ENCODE results near the gene MAML2.
A peak's percentile ranks its signal among the peaks of the same experiment; 100 is the strongest.

The MAML2 gene

DNA sequence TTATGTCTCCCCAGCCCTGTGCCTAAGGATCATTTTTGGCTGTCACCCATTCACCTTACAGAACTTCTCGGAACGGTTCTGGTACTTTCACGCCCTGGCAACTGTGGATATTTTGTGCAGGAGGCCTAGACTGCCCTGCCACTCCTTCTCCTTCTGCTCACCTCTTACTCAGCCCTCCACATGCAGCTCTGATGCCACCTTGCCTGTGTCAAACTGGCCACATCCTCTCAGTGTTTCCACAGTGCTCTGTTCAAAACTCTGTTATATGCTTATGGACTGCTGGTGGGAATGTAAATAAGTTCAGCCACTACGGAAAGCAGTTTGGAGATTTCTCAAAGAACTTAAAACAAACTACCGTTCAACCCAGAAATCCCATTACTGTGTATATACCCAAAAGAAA, 318.3 kb downstream of the MAML2 start:
- DNase-seq: no peak

- DNase-seq: no peak
Observed at GRCh38 chr11:96023275-96023674, 319.7 kb downstream of the MAML2 start.

- no peak for DNase-seq
Observed at GRCh38 chr11:96021901-96022650, 320.9 kb downstream of the MAML2 start.

GRCh38 chr11:96019810-96020747, 322.9 kb downstream of the MAML2 start:
- no peak for DNase-seq

- DNase-seq: no peak
Observed at GRCh38 chr11:96019281-96019680, 323.7 kb downstream of the MAML2 start.

DNA sequence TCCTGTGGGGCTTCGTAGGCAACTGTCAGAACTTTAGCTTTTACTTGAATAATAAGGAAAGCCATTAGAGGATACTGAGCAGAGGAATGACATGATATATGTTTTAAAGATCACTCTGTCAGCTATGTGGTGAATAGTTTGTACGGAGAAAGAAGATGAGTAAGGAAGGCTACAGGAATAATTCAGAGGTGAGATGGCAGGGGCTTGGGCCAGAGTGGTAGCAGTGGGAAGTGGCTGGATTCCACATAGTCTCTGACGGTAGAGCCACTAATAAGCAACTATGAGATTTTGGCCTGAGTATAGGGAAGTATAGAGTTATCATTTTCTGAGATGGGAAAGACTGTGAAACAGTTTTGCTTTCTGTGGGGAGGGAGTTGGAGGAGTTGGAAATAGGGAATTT, 325.1 kb downstream of the MAML2 start:
- no peak for DNase-seq

DNA sequence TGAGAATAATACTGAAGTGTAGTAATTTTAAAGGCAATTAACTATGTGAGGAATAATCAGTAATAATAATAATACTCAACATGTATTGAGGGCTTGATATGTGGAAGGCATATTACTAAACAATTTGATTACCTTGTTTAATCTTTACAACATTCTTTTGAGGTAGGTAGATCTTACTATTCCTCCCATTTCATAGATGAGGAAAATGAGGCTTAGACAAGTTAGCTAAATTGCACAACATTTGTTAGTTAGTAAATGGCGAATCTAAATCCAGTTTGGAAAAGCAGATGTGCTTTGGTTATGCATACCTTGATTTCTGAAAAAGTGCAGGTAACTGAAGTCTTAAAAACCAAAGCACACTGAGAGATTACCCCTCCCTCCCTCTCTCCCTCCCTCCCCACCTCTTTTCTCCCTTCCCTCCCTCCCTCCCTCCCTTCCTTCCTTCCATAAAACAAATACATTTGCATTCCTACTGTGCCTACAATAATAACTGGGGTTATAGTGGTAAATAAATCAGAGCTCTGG, 326.0 kb downstream of the MAML2 start:
- no peak for DNase-seq

GRCh38 chr11:96015906-96016565, 327.0 kb downstream of the MAML2 start:
- peak; percentile 55 for DNase-seq

DNA sequence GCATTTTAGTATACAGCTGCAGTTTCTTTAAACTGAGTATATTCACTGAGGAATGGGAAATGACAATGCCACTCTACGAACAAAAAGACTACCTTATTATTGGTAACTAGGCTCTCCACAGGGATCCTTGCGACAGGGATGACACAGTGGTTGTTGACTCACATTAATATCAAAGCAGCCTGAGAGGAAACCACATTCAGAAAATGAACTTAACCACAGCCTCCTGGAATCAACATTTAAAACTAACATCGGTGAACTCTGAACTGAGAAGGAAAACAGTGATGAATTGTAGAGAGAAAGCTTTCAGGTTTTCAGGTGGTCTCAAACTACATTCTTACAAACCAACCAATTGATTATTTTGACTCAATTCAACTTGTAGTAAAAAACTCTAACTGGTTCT, 328.8 kb downstream of the MAML2 start:
- DNase-seq: peak; percentile 67

DNA sequence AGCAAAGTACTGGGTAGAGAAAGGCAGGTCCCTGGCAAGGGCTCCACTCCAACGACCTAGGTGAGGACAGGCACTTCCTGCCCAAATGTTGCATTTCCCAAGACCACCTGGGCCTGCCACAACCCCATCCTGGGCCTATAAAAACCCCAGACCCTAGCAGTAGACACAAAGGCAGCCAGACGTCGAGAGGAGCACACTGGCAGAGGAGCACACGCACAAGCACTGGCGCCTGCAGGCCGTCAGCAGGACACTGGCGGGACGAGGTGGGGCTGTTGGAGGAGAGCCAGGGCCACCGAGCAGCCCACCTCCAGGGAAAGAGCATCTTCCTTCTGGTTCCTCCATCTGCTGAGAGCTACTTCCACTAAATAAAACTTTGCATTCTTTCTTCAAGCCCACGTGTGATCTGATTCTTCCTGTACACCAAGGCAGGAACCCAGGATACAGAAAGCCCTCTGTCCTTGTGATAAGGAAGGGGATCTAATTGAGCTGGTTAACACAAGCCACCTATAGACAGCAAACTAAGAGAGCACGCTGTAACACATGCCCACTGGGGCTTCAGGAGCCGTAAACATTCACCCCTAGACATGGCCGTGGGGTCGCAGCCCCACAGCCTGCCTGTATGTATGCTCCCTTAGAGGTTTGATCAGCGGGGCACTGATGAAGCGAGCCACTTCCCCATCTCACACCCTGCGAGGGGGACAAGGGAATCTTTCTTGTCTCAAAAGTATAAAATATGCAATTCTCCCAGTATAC, 329.4 kb downstream of the MAML2 start:
- DNase-seq: peak; percentile 18

- DNase-seq: peak; percentile 68
Observed at GRCh38 chr11:96012086-96012824, 330.7 kb downstream of the MAML2 start.

- no peak for DNase-seq
Observed at GRCh38 chr11:96010683-96011082, 332.3 kb downstream of the MAML2 start.

DNA sequence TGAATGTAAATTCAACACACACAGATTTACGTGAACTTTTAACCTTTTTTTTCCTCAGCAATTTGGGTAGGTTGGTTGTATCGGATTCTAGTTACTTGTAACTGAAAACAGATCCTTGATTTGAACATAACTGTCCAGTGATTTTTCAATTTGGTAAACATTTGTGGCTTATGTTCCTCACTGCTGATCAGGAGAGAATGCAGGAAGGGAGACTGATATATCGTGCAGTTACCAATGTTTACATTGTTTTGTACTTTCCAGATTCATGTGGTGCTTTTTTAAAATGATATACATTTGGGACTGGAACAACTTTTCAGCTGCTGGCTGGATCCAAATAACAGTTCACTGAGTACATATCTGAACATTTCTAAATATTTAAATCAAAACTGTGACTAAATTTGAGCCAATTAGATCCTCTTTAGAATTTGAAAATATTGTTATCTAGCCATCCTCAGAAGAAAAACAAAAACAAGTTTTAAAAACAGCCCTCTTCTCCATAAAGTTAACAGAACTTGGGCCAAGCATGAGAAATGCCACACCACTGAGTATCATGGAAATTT, 334.8 kb downstream of the MAML2 start:
- DNase-seq: no peak

DNA sequence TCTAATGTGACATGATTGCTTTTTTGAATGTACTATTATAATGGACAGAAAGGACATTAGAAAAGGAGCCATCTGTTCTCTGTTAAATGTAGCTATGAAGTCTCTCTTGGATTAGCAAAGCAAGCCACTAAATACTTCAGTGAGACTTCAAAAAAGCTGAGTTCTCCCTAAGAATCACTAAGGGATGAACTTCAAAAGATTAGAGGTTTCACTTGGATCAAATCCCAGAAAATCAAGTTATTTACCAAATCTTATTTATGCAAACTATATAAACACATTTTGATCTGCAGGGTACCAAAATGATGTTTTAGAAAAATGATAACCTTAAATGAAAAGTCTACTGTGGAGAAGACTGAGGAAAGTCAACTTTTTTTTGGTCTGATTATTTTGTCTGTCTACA, 337.0 kb downstream of the MAML2 start:
- DNase-seq: no peak

DNA sequence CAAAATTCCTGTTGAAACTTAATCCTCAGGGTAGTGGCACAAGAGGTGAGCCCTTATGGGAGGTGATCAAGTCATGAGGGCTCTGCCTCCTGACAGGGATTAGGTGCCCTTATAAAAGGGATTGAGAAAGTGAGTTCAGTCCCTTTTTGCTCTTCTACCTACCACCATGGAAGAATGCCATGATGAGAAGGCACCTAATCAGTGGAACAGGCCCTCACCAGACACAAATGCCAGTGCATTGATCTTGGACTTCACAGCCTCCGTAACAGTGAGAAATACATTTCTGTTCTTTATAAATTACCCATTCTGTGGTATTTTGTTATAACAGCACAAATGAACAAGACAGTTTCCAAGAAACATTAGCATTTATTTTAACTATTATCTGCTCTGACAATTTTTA, 338.1 kb downstream of the MAML2 start:
- DNase-seq: no peak

DNA sequence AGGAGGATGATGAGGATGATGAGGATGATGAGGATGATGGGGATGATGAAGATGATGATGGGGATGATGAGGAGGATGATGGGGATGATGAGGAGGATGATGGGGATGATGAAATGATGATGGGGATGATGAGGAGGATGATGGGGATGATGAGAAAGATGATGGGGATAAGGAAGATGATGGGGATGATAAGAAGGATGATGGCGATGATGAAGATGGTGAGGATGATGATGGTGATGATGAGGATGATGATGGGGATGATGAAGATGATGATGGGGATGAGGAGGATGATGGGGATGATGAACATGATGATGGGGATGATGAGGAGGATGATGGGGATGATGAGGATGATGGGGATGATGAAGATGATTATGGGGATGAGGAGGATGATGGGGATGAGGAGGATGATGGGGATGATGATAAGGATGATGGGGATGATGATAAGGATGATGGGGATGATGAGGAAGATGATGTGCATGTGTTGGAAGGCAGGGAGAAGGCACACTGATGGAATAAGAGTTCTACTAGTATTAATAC, 340.2 kb downstream of the MAML2 start:
- no peak for DNase-seq

- no peak for DNase-seq
Observed at GRCh38 chr11:96002339-96002738, 340.7 kb downstream of the MAML2 start.

- no peak for DNase-seq
Observed at GRCh38 chr11:96001037-96001436, 342.0 kb downstream of the MAML2 start.

- no peak for DNase-seq
Observed at GRCh38 chr11:95999711-96000406, 343.1 kb downstream of the MAML2 start.

GRCh38 chr11:95996621-95997235, 346.3 kb downstream of the MAML2 start:
- no peak for DNase-seq
